Endothelial cell of umbilical vein (primary cell): ENCODE data around the gene TECPR2.

Source experiments
- CTCF ChIP-seq, 2 donors: IDR thresholded peaks; 1 replicate in 1 of 2; 2 replicates in 1 of 2; pipeline ENCODE4 v1.5.1; 2011; ENCODE audit warnings: low read length in 2 of 2, mild to moderate bottlenecking in 2 of 2, moderate library complexity in 2 of 2, control low read depth in 1 of 2, inconsistent platforms in 1 of 2, low read depth in 1 of 2; ENCODE audit not compliant: insufficient read depth in 1 of 2; ENCODE audit errors: extremely low read depth in 1 of 2
- POLR2A ChIP-seq: IDR thresholded peaks from 2 replicates; pipeline ENCODE4 v1.6.1; 2012; ENCODE audit warnings: low read depth, mild to moderate bottlenecking, control low read depth, low read length
- POLR2AphosphoS5 ChIP-seq: IDR thresholded peaks from 2 replicates; pipeline ENCODE4 v1.6.1; 2012; ENCODE audit warnings: low read depth, mild to moderate bottlenecking, control low read depth, low read length, moderate library complexity; ENCODE audit not compliant: insufficient read depth

GRCh38 chr14:102418169-102418852, 55.6 kb downstream of the TECPR2 start:
- TF ChIP-seq POLR2AphosphoS5 = no peak
- TF ChIP-seq CTCF (IDR thresholded peaks at IDR 0.05; ENCODE audit: extremely low read depth in 1 of 2, insufficient read depth in 1 of 2, low read depth in 1 of 2, low read length in 2 of 2) = no peak
- no peak for TF ChIP-seq POLR2A
